K562 (cell line): Measurements from ENCODE around the gene SLC28A1. TPM values are rescaled to one million over a fixed set of nuclear protein-coding genes. Genes with fewer than 3 reads are reported as not detected.

Experiments
- ATAC-seq: fragments of 200-7000 bp; cut with Tn5 transposase; 3 replicates; pipeline ENCODE4 v1.9.1; 2020; ENCODE audit warnings: moderate library complexity
- BruUV-seq: library from RNA; stranded (reverse); fragments of 400-500 nt; replicated peaks from 2 replicates; lab custom pipeline; 2021; lab: Mats Ljungman, UMichigan
- CTCF ChIA-PET: fragments of 300-600 bp; formaldehyde crosslinking; extraction: SDS; loops from one replicate; lab custom pipeline; 2021; ENCODE audit warnings: low intra/inter-chr PET ratio; lab: Yijun Ruan, JAX
- POLR2A ChIA-PET: fragments of 300-600, 350-650 bp; sonication (Branson Sonifier 250); formaldehyde crosslinking; extraction: SDS; loops from one replicate; lab custom pipeline; 2021; ENCODE audit warnings: antibody characterized with exemption, inconsistent platforms; lab: Yijun Ruan, JAX
- DNase-seq, 4 experiments: peaks; one replicate each; pipeline versions ENCODE4 v3.0.0 to v3.0.0-alpha.2; 2011 to 2018; ENCODE audit warnings: low spot score in 3 of 4, mixed read lengths in 3 of 4; ENCODE audit errors: extremely low read depth in 1 of 4
- FAIRE-seq: peaks from 2 replicates; lab custom pipeline; 2011; peaks lifted over from hg19 to GRCh38; lab: Jason Lieb, UNC
- H2AFZ ChIP-seq: 2 replicates; pipeline ENCODE4 v1.6.0; 2011; ENCODE audit warnings: low read depth, low read length, control low read depth, inconsistent platforms
- H3K27ac ChIP-seq: fragments of 200-600 bp; 3 replicates; pipeline ENCODE4 v1.8.0; 2011; ENCODE audit warnings: low read depth, mild to moderate bottlenecking, control low read depth, inconsistent platforms, low read length, moderate library complexity, mixed read lengths; ENCODE audit errors: extremely low read depth
- H3K27me3 ChIP-seq, 2 experiments: fragments of 300-600 bp in 1 of 2; 2 replicates in 1 of 2; 3 replicates in 1 of 2; pipeline versions ENCODE4 v1.6.0 to v1.8.0; 2011; ENCODE audit warnings: inconsistent platforms in 2 of 2, low read length in 2 of 2, mild to moderate bottlenecking in 1 of 2, mixed read lengths in 1 of 2, moderate library complexity in 1 of 2; ENCODE audit not compliant: control insufficient read depth in 2 of 2, insufficient read depth in 2 of 2
- H3K36me3 ChIP-seq: fragments of 300-600 bp; 3 replicates; pipeline ENCODE4 v1.8.0; 2011; ENCODE audit warnings: mild to moderate bottlenecking, low read length, inconsistent platforms; ENCODE audit not compliant: control insufficient read depth, insufficient read depth
- H3K4me1 ChIP-seq, 2 experiments: fragments of 200-600 bp in 1 of 2; replicated peaks in 1 of 2; 2 replicates in 1 of 2; 3 replicates in 1 of 2; pipeline versions ENCODE4 v1.5.1 to v1.8.0; 2011; ENCODE audit warnings: inconsistent platforms in 2 of 2, low read length in 2 of 2, mild to moderate bottlenecking in 1 of 2, mixed read lengths in 1 of 2, moderate library complexity in 1 of 2; ENCODE audit not compliant: control insufficient read depth in 2 of 2, insufficient read depth in 2 of 2
- H3K4me2 ChIP-seq: 2 replicates; pipeline ENCODE4 v1.6.1; 2011; ENCODE audit warnings: low read length, control low read depth, inconsistent platforms, mixed read lengths; ENCODE audit not compliant: insufficient read depth
- H3K4me3 ChIP-seq: fragments of 200-600 bp; sonication (generic), shearing (Covaris generic); 2 replicates; pipeline ENCODE4 v1.5.1; 2016; ENCODE audit warnings: control low read depth, inconsistent platforms
- H3K79me2 ChIP-seq: fragments of 200-600 bp; 3 replicates; pipeline ENCODE4 v1.8.0; 2011; ENCODE audit warnings: low read length, inconsistent platforms; ENCODE audit not compliant: control insufficient read depth, insufficient read depth
- H3K9ac ChIP-seq, 2 experiments: 2 replicates each; pipeline versions ENCODE4 v1.6.0 to v1.6.1; 2011; ENCODE audit warnings: low read depth in 2 of 2, low read length in 2 of 2, control low read depth in 1 of 2, inconsistent platforms in 1 of 2, mild to moderate bottlenecking in 1 of 2, mixed read lengths in 1 of 2; ENCODE audit not compliant: insufficient read depth in 1 of 2
- H3K9me1 ChIP-seq: one replicate; pipeline ENCODE4 v1.6.0; 2011; ENCODE audit warnings: inconsistent platforms, mild to moderate bottlenecking, low read length, moderate library complexity; ENCODE audit not compliant: control insufficient read depth, insufficient read depth
- H3K9me3 ChIP-seq: replicated peaks from 2 replicates; pipeline ENCODE4 v1.5.1; 2011; ENCODE audit warnings: low read depth, low read length, inconsistent platforms; ENCODE audit not compliant: control insufficient read depth, insufficient read depth
- H4K20me1 ChIP-seq: replicated peaks from 2 replicates; pipeline ENCODE4 v1.6.1; 2011; ENCODE audit warnings: low read length, inconsistent platforms, mixed read lengths; ENCODE audit not compliant: control insufficient read depth, insufficient read depth
- ESRRA ChIP-seq: fragments of 450-650 bp; IDR thresholded peaks from 2 replicates; pipeline ENCODE4 v1.6.1; 2014; ENCODE audit warnings: low read depth, mild to moderate bottlenecking, moderate library complexity, borderline replicate concordance
- HIVEP1 ChIP-seq: fragments of 250-450 bp; sonication (Bioruptor Pico); IDR thresholded peaks from 2 replicates; pipeline ENCODE4 v1.4.0; 2020; ENCODE audit warnings: mild to moderate bottlenecking
- JUND ChIP-seq, 2 experiments: IDR thresholded peaks; 2 replicates in 1 of 2; 3 replicates in 1 of 2; pipeline ENCODE4 v1.6.1; 2011; ENCODE audit warnings: borderline replicate concordance in 2 of 2, low read depth in 2 of 2, low read length in 2 of 2, improper control_type of control experiment in 1 of 2, missing biosample characterization in 1 of 2, missing genetic modification characterization in 1 of 2, missing genetic modification reagents in 1 of 2
- MEIS2 ChIP-seq: fragments of 450-650 bp; IDR thresholded peaks from 2 replicates; pipeline ENCODE4 v1.6.1; 2014; ENCODE audit warnings: mild to moderate bottlenecking; ENCODE audit not compliant: partially characterized antibody
- POLR2G ChIP-seq: fragments of 200-400 bp; formaldehyde crosslinking; IDR thresholded peaks from 2 replicates; pipeline ENCODE4 v1.6.1; 2017; ENCODE audit warnings: low read depth, mild to moderate bottlenecking, antibody characterized with exemption, low read length, moderate library complexity
- RAD21 ChIP-seq, 2 experiments: fragments of 250-450 bp in 1 of 2; fragments of 450-650 bp in 1 of 2; sonication (Bioruptor Pico) in 1 of 2; formaldehyde crosslinking in 1 of 2; IDR thresholded peaks in 1 of 2; conservative IDR thresholded peaks in 1 of 2; 2 replicates each; pipeline versions ENCODE4 v1.4.0 to v1.8.0; 2020 to 2022; ENCODE audit warnings: mild to moderate bottlenecking in 2 of 2, moderate library complexity in 1 of 2
- SMARCA4 ChIP-seq: fragments of 450-650 bp; IDR thresholded peaks from 2 replicates; pipeline ENCODE4 v1.6.1; 2016
- SP1 ChIP-seq: sonication (generic); formaldehyde crosslinking; IDR thresholded peaks from 2 replicates; pipeline ENCODE4 v1.8.1; 2022; ENCODE audit warnings: mild to moderate bottlenecking, missing genetic modification reagents
- TAF9B ChIP-seq: fragments of 450-650 bp; IDR thresholded peaks from 2 replicates; pipeline ENCODE4 v1.6.1; 2018; ENCODE audit warnings: mild to moderate bottlenecking; ENCODE audit not compliant: partially characterized antibody
- WGBS: fragments of 100-300 bp; shearing (Covaris generic); methylation state at CpG from one replicate; pipeline ENCODE4 v1.1.6; 2016; ENCODE audit warnings: low coverage, mixed read lengths; ENCODE audit not compliant: insufficient coverage; ENCODE audit errors: missing lambda C conversion rate; 5-methylcytosine and 5-hydroxymethylcytosine counted together
- in situ Hi-C: fragments of 300-500 bp; cut with MboI; formaldehyde crosslinking; loops from 4 replicates; pipeline ENCODE4 v1.15.0; 2018; ENCODE audit warnings: inconsistent platforms, mixed read lengths
- intact Hi-C: fragments of 100-400 bp; cut with micrococcal nuclease; formaldehyde crosslinking; loops from 2 replicates; pipeline ENCODE4 v1.14.2; 2022
- polyA plus RNA-seq, 8 experiments: library from polyadenylated mRNA; depleted of rRNA in 4 of 8; stranded (reverse) in 5 of 8; unstranded in 3 of 8; fragments of >200 nt; fragmentation: Nextera tagmentation in 2 of 8; fragmentation: Illumina TruSeq in 1 of 8; extraction: Ambion mirVana in 2 of 8; extraction: Trizol in 1 of 8; gene quantifications; 2 replicates each; pipeline versions ENCODE4 v1.2.1 to v1.2.3, GENCODE V29; 2011 to 2014; ENCODE audit warnings: inconsistent platforms in 1 of 8, missing spikeins in 1 of 8
- total RNA-seq, 7 experiments: library from RNA; depleted of rRNA in 6 of 7; stranded (reverse); fragments of >200 nt in 6 of 7; fragmentation: Illumina TruSeq in 2 of 7; extraction: Trizol in 2 of 7; gene quantifications; 2 replicates each; pipeline versions ENCODE4 v1.2.1 to v1.2.3, GENCODE V29; 2011 to 2021; ENCODE audit warnings: low replicate concordance in 1 of 7
- TF ChIP-seq, protein P1 (sequence below): fragments of 250-450 bp; sonication (Bioruptor Pico); IDR thresholded peaks from 2 replicates; pipeline ENCODE4 v1.4.0; 2020
- TF ChIP-seq, protein P2 (sequence below), 2 experiments: fragments of 450-650 bp; IDR thresholded peaks; 2 replicates each; pipeline ENCODE4 v1.6.1; 2016; ENCODE audit warnings: mild to moderate bottlenecking in 2 of 2, borderline replicate concordance in 1 of 2, low read depth in 1 of 2, moderate library complexity in 1 of 2

Gene SLC28A1
- total and polyA plus RNA-seq, 9 of the 15 experiments (the other 6 are each of a cell fraction or from before 2014, with no cell fraction given) = 0.04 TPM; not detected in 8

DNA sequence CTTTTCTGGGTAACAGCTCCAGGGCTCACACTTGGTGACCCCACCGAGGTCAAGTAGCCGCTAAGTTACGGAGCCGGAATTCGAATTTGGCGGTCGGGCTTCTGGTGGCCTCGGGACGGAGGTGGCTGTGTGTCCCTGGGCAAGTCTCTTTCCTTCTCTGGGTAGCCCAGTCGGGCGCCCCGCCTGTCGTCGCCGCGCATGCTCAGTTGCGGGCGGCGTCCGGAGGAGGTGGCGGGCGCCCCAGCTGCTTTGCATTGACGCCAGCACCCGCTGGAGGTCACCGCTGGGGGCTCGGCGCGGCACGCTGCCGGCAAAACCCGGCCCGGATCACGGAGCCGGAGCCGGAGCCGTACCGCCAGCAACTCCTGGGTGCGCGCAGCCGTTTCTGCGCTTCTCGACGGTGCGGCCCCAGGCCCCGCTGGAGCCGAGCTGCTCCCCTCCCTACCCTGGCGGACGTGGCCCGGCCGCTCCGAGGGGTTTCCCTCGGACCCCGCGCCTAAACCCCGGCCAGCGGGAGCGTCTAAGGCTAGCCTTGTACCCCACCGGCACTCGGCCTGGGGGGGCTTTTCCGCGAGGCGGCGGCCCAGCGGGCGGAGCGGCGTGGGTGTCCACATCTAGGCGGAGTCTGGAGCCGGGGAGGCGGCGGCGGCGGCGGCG lies 96.7 kb downstream of the SLC28A1 start:
- FAIRE-seq (peak; percentile 29), ATAC-seq (peak; percentile 82), DNase-seq (peak; percentile 96 to 99 (median 97))
- Histone ChIP-seq H4K20me1 (peaks cover 3% of the 10 kb centered on the region; the same call in 1 of the 2 replicates), H2AFZ (peak overlapping the region; percentile 92), H3K9ac (peak overlapping the region; percentile 78 to 95), H3K4me3 (peak overlapping the region; percentile 71), H3K79me2 (peaks cover 46% of the 10 kb centered on the region), H3K27me3 (no peaks in the 10 kb centered on the region), H3K9me1 (no peaks in the 10 kb centered on the region), H3K27ac (peak overlapping the region; percentile 93), H3K36me3 (peaks cover 3% of the 10 kb centered on the region; the same call in 1 of the 3 replicates), H3K4me2 (peak overlapping the region; percentile 87), H3K9me3 (no peaks in the 10 kb centered on the region), H3K4me1 (peaks cover 28 to 31% of the 10 kb centered on the region in 2 experiments)
- BruUV-seq = TSS peak; percentile 46
- in situ Hi-C loops = no loop called here
- CTCF ChIA-PET = no interaction called here
- under 1% methylated on average over 48 of the region's 75 CpGs for WGBS
- intact Hi-C loops = loop anchor here (2.0 kb wide), 2 partner anchors 26 to 64 kb away; no protein-coding TSS in a partner anchor
- POLR2A ChIA-PET = interaction anchor here (0.6 to 1.4 kb wide), 16 partner anchors 9 to 411 kb away, joined by 3 to 9 read pairs (median 4); no protein-coding TSS in a partner anchor
- TF ChIP-seq SMARCA4 (no peak), MEIS2 (peak; percentile 76), TAF9B (peak; percentile 75), SP1 (CRISPR knock-in tag) (peak; percentile 84; the same call in 1 of the 2 replicates), HIVEP1 (CRISPR knock-in tag) (peak; percentile 80; the same call in 1 of the 2 replicates), POLR2G (peak; percentile 74), ESRRA (peak; percentile 91), RAD21 (CRISPR knock-in tag; conservative IDR thresholded peaks at IDR 0.05 in 1 of 2, IDR thresholded peaks at IDR 0.05 in 1 of 2) (peak; percentile 4 to 20; a peak in 2 of 4 replicates), JUND (IDR thresholded peaks at IDR 0.05; ENCODE audit: borderline replicate concordance, low read depth, low read length) (peak; percentile 77), JUND (tag; IDR thresholded peaks at IDR 0.05; ENCODE audit: borderline replicate concordance, low read depth, low read length) (peak; percentile 42; the same call in 1 of the 3 replicates)
- TF ChIP-seq, protein P1, sequence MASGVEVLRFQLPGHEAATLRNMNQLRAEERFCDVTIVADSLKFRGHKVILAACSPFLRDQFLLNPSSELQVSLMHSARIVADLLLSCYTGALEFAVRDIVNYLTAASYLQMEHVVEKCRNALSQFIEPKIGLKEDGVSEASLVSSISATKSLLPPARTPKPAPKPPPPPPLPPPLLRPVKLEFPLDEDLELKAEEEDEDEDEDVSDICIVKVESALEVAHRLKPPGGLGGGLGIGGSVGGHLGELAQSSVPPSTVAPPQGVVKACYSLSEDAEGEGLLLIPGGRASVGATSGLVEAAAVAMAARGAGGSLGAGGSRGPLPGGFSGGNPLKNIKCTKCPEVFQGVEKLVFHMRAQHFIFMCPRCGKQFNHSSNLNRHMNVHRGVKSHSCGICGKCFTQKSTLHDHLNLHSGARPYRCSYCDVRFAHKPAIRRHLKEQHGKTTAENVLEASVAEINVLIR (CRISPR knock-in tag) = peak; percentile 75
- TF ChIP-seq, protein P2, sequence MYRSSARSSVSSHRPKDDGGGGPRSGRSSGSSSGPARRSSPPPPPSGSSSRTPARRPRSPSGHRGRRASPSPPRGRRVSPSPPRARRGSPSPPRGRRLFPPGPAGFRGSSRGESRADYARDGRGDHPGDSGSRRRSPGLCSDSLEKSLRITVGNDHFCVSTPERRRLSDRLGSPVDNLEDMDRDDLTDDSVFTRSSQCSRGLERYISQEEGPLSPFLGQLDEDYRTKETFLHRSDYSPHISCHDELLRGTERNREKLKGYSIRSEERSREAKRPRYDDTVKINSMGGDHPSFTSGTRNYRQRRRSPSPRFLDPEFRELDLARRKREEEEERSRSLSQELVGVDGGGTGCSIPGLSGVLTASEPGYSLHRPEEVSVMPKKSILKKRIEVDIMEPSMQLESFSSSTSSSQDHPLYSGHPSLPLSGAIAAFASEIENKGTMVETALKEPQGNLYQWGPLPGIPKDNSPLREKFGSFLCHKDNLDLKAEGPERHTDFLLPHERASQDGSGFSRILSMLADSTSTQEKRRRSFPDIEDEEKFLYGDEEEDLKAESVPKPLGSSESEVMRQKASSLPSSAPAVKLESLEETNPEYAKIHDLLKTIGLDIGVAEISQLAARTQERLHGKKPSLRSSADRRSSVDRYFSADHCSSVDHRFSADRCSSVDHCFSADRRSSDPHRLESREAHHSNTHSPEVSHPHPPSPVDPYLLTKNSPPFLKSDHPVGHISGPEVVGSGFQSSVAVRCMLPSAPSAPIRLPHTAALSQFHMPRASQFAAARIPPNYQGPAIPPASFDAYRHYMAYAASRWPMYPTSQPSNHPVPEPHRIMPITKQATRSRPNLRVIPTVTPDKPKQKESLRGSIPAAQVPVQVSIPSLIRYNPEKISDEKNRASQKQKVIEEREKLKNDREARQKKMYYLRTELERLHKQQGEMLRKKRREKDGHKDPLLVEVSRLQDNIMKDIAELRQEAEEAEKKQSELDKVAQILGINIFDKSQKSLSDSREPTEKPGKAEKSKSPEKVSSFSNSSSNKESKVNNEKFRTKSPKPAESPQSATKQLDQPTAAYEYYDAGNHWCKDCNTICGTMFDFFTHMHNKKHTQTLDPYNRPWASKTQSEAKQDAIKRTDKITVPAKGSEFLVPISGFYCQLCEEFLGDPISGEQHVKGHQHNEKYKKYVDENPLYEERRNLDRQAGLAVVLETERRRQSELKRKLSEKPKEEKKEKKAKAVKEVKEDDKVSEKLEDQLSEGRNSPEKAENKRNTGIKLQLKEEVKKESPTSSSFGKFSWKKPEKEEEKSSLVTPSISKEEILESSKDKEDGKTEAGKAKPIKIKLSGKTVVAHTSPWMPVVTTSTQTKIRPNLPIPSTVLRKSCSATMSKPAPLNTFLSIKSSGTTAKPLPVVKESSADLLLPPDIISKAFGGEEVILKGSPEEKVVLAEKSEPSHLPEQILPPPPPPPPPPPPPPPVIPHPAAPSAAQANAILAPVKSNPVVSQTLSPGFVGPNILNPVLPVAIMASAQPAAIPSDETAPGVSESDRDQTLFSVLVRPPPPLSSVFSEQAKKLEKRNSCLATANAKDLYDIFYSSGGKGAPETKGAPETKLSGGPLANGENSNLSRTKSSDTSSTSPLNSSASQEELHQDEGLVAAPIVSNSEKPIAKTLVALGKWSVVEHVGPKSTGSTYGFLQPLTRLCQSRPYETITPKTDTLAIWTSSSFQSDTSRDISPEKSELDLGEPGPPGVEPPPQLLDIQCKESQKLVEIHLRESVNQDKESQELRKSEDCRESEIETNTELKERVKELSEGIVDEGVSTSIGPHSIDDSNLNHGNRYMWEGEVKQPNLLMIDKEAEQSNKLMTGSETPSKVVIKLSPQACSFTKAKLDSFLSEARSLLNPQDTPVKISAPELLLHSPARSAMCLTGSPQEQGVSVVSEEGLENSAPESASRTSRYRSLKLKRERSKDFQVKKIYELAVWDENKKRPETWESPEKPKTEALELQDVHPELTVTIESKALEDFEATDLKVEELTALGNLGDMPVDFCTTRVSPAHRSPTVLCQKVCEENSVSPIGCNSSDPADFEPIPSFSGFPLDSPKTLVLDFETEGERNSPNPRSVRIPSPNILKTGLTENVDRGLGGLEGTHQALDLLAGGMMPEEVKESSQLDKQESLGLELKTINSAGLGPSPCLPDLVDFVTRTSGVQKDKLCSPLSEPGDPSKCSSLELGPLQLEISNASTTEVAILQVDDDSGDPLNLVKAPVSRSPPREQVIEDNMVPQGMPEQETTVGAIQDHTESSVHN (IDR thresholded peaks at IDR 0.05; ENCODE audit: borderline replicate concordance in 1 of 2, low read depth in 1 of 2) = no peak
